H1 (cell line): ENCODE results near the gene MT1B. TPM values are rescaled to one million over a fixed set of nuclear protein-coding genes. Genes with fewer than 3 reads are reported as not detected.

Experiments
- CTCF ChIA-PET: fragments of 300-600 bp; sonication (Branson Sonifier 250); formaldehyde crosslinking; loops from one replicate; lab custom pipeline; 2021; ENCODE audit not compliant: partially characterized antibody; lab: Charles Lee
- POLR2A ChIA-PET: fragments of 300-600 bp; sonication (Branson Sonifier 250); formaldehyde crosslinking; loops from one replicate; lab custom pipeline; 2021; ENCODE audit warnings: inconsistent platforms; ENCODE audit not compliant: partially characterized antibody; lab: Charles Lee
- DNase-seq, 2 experiments: peaks; one replicate each; pipeline versions ENCODE4 v3.0.0 to v3.0.0-alpha.2; 2010 to 2022; ENCODE audit warnings: low spot score in 2 of 2, low read depth in 1 of 2, mixed read lengths in 1 of 2
- FAIRE-seq: peaks from 2 replicates; lab custom pipeline; 2011; peaks lifted over from hg19 to GRCh38; lab: Jason Lieb, UNC
- H2AFZ ChIP-seq: 2 replicates; pipeline ENCODE4 v1.8.1; 2012; ENCODE audit warnings: low read length, inconsistent platforms
- H2AK5ac ChIP-seq: 2 replicates; pipeline ENCODE4 v1.6.1; 2013; ENCODE audit warnings: low read depth, low read length
- H2BK120ac ChIP-seq: replicated peaks from 2 replicates; pipeline ENCODE3; 2013; ENCODE audit warnings: low read depth, low read length, inconsistent platforms
- H2BK12ac ChIP-seq: 2 replicates; pipeline ENCODE4 v1.6.1; 2013; ENCODE audit warnings: low read depth, low read length
- H2BK15ac ChIP-seq: 2 replicates; pipeline ENCODE4 v1.6.1; 2013; ENCODE audit warnings: low read length
- H2BK20ac ChIP-seq: 2 replicates; pipeline ENCODE4 v1.6.1; 2013; ENCODE audit warnings: low read length
- H2BK5ac ChIP-seq: 2 replicates; pipeline ENCODE4 v1.6.1; 2013; ENCODE audit warnings: low read depth, low read length
- H3K14ac ChIP-seq: 2 replicates; pipeline ENCODE4 v1.6.1; 2013; ENCODE audit warnings: inconsistent platforms; ENCODE audit not compliant: insufficient read length
- H3K18ac ChIP-seq: 2 replicates; pipeline ENCODE4 v1.6.1; 2013; ENCODE audit warnings: low read length; ENCODE audit errors: extremely low read depth
- H3K23ac ChIP-seq: 2 replicates; pipeline ENCODE4 v1.6.1; 2013; ENCODE audit warnings: inconsistent platforms; ENCODE audit not compliant: insufficient read length
- H3K23me2 ChIP-seq: 2 replicates; pipeline ENCODE4 v1.6.1; 2013; ENCODE audit warnings: low read depth, low read length
- H3K27ac ChIP-seq: 2 replicates; pipeline ENCODE4 v1.6.1; 2011; ENCODE audit warnings: low read depth, low read length, inconsistent platforms
- H3K27me3 ChIP-seq, 4 experiments: replicated peaks in 1 of 4; 1 replicate in 1 of 4; 2 replicates in 3 of 4; pipeline versions ENCODE4 v1.6.1 to v1.8.1; 2011 to 2013; ENCODE audit warnings: low read length in 3 of 4, mild to moderate bottlenecking in 3 of 4, inconsistent platforms in 2 of 4, mixed read lengths in 2 of 4, moderate library complexity in 1 of 4; ENCODE audit not compliant: control insufficient read depth in 3 of 4, insufficient read depth in 3 of 4; ENCODE audit errors: extremely low read depth in 1 of 4
- H3K36me3 ChIP-seq, 4 experiments: 2 replicates each; pipeline versions ENCODE4 v1.6.1 to v1.8.1; 2011 to 2013; ENCODE audit warnings: mild to moderate bottlenecking in 4 of 4, low read length in 3 of 4, moderate library complexity in 2 of 4, control low read depth in 1 of 4, inconsistent platforms in 1 of 4; ENCODE audit not compliant: insufficient read depth in 4 of 4, control insufficient read depth in 2 of 4
- H3K4ac ChIP-seq: replicated peaks from 2 replicates; pipeline ENCODE3; 2013; ENCODE audit warnings: low read length, low read depth, mixed read lengths, inconsistent platforms; ENCODE audit not compliant: insufficient read length
- H3K4me1 ChIP-seq, 4 experiments: replicated peaks in 1 of 4; 1 replicate in 1 of 4; 2 replicates in 3 of 4; pipeline versions ENCODE4 v1.6.1 to v1.8.1; 2011 to 2013; ENCODE audit warnings: low read length in 3 of 4, inconsistent platforms in 2 of 4, mixed read lengths in 1 of 4; ENCODE audit not compliant: insufficient read depth in 4 of 4, control insufficient read depth in 3 of 4
- H3K4me2 ChIP-seq, 2 experiments: 2 replicates each; pipeline versions ENCODE4 v1.6.1 to v1.8.1; 2011 to 2013; ENCODE audit warnings: low read depth in 2 of 2, low read length in 2 of 2, control low read depth in 1 of 2, inconsistent platforms in 1 of 2, mild to moderate bottlenecking in 1 of 2; ENCODE audit not compliant: insufficient read depth in 1 of 2
- H3K4me3 ChIP-seq, 4 experiments: fragments of 200-600, 300-600 bp in 1 of 4; sonication (generic), shearing (Covaris generic), sonication (Bioruptor Twin) in 1 of 4; 2 replicates each; pipeline versions ENCODE4 v1.5.1 to v1.8.1; 2011 to 2016; ENCODE audit warnings: low read length in 4 of 4, low read depth in 3 of 4, control low read depth in 2 of 4, inconsistent platforms in 2 of 4, mild to moderate bottlenecking in 2 of 4, mixed read lengths in 1 of 4, moderate library complexity in 1 of 4; ENCODE audit not compliant: insufficient read depth in 2 of 4; ENCODE audit errors: extremely low read depth in 1 of 4
- H3K56ac ChIP-seq: replicated peaks from 2 replicates; pipeline ENCODE3; 2013; ENCODE audit warnings: low read depth, mild to moderate bottlenecking, mixed read lengths, low read length, inconsistent platforms; ENCODE audit not compliant: insufficient read length
- H3K79me1 ChIP-seq: 2 replicates; pipeline ENCODE4 v1.6.1; 2013; ENCODE audit warnings: low read depth, low read length, control low read depth
- H3K79me2 ChIP-seq, 2 experiments: 2 replicates each; pipeline versions ENCODE4 v1.6.1 to v1.8.1; 2012 to 2013; ENCODE audit warnings: low read length in 2 of 2, mild to moderate bottlenecking in 2 of 2, inconsistent platforms in 1 of 2; ENCODE audit not compliant: insufficient read depth in 2 of 2, control insufficient read depth in 1 of 2
- H3K9ac ChIP-seq, 4 experiments: replicated peaks in 1 of 4; 1 replicate in 1 of 4; 2 replicates in 3 of 4; pipeline versions ENCODE4 v1.6.1 to v1.8.1; 2011 to 2013; ENCODE audit warnings: low read depth in 3 of 4, low read length in 3 of 4, control low read depth in 2 of 4, mild to moderate bottlenecking in 2 of 4, moderate library complexity in 2 of 4, inconsistent platforms in 1 of 4; ENCODE audit errors: extremely low read depth in 1 of 4
- H3K9me3 ChIP-seq, 2 experiments: 2 replicates each; pipeline versions ENCODE4 v1.6.1 to v1.8.1; 2012 to 2013; ENCODE audit warnings: mild to moderate bottlenecking in 2 of 2, moderate library complexity in 2 of 2, control low read depth in 1 of 2, inconsistent platforms in 1 of 2, low read depth in 1 of 2, low read length in 1 of 2, mixed read lengths in 1 of 2; ENCODE audit not compliant: insufficient read depth in 2 of 2
- H4K20me1 ChIP-seq, 2 experiments: replicated peaks in 1 of 2; 2 replicates each; pipeline versions ENCODE3 to v1.8.1; 2011 to 2013; ENCODE audit warnings: inconsistent platforms in 2 of 2, low read length in 2 of 2, mild to moderate bottlenecking in 1 of 2; ENCODE audit not compliant: insufficient read depth in 2 of 2, control insufficient read depth in 1 of 2
- H4K5ac ChIP-seq: 2 replicates; pipeline ENCODE4 v1.6.1; 2013; ENCODE audit warnings: low read length, low read depth, mixed read lengths, inconsistent platforms; ENCODE audit not compliant: insufficient read length
- H4K8ac ChIP-seq: 2 replicates; pipeline ENCODE4 v1.8.0; 2013; ENCODE audit warnings: mild to moderate bottlenecking, moderate library complexity, low read length, inconsistent platforms; ENCODE audit not compliant: insufficient read depth; ENCODE audit errors: extremely low read depth
- H4K91ac ChIP-seq: replicated peaks from 2 replicates; pipeline ENCODE3; 2013; ENCODE audit warnings: low read length, mixed read lengths, inconsistent platforms; ENCODE audit not compliant: insufficient read length
- BACH1 ChIP-seq: IDR thresholded peaks from 2 replicates; pipeline ENCODE4 v1.6.1; 2012; ENCODE audit warnings: low read length, improper control_type of control experiment
- CBX5 ChIP-seq: fragments of 300-800, 300-1000 bp; sonication (generic); IDR thresholded peaks from 2 replicates; pipeline ENCODE4 v1.7.1; 2016; ENCODE audit warnings: antibody characterized with exemption, low read length, low read depth
- CBX8 ChIP-seq: fragments of 300-800, 300-1000 bp; sonication (generic); IDR thresholded peaks from 2 replicates; pipeline ENCODE4 v1.7.1; 2016; ENCODE audit warnings: low read depth, low read length, borderline replicate concordance
- CHD1 ChIP-seq: IDR thresholded peaks from 2 replicates; pipeline ENCODE4 v1.6.1; 2012; ENCODE audit warnings: low read depth, low read length, improper control_type of control experiment
- CHD2 ChIP-seq: IDR thresholded peaks from 2 replicates; pipeline ENCODE4 v1.6.1; 2012; ENCODE audit warnings: low read length, improper control_type of control experiment
- FOSL1 ChIP-seq: IDR thresholded peaks from 2 replicates; pipeline ENCODE4 v1.6.1; 2011; ENCODE audit warnings: mild to moderate bottlenecking, low read depth, low read length, moderate library complexity; ENCODE audit not compliant: insufficient read depth
- KDM5A ChIP-seq: fragments of 200-600 bp; IDR thresholded peaks from 2 replicates; pipeline ENCODE4 v1.7.1; 2012; ENCODE audit warnings: mild to moderate bottlenecking, low read length, inconsistent platforms, mixed read lengths
- NRF1 ChIP-seq: IDR thresholded peaks from 2 replicates; pipeline ENCODE4 v1.6.1; 2011; ENCODE audit warnings: mild to moderate bottlenecking, low read depth, low read length, improper control_type of control experiment
- RNF2 ChIP-seq: fragments of 200-900, 300-1000 bp; sonication (generic); IDR thresholded peaks from 2 replicates; pipeline ENCODE4 v1.7.1; 2016; ENCODE audit warnings: borderline replicate concordance, low read depth, mild to moderate bottlenecking, antibody characterized with exemption, low read length; ENCODE audit not compliant: poor library complexity, severe bottlenecking; ENCODE audit errors: missing control alignments
- ZNF274 ChIP-seq: IDR thresholded peaks from 2 replicates; pipeline ENCODE4 v1.7.0; 2012; ENCODE audit warnings: low read length, borderline replicate concordance; ENCODE audit errors: extremely low read depth
- WGBS, 2 experiments: shearing (Covaris generic) in 1 of 2; methylation state at CpG; one replicate each; pipeline versions ENCODE4 v1.1.6 to v1.1.7; 2013 to 2015; ENCODE audit warnings: low lambda C conversion rate in 2 of 2, mixed read lengths in 2 of 2, inconsistent platforms in 1 of 2, low coverage in 1 of 2, missing lambda C conversion rate in 1 of 2; ENCODE audit not compliant: insufficient replicate concordance in 2 of 2, insufficient coverage in 1 of 2, insufficient read length in 1 of 2; ENCODE audit errors: extremely low coverage in 1 of 2, missing lambda C conversion rate in 1 of 2; 5-methylcytosine and 5-hydroxymethylcytosine counted together
- polyA plus RNA-seq, 7 experiments: library from polyadenylated mRNA; depleted of rRNA in 3 of 7; stranded (reverse) in 5 of 7; unstranded in 2 of 7; fragments of >200 nt in 5 of 7; fragments of 200-250 nt in 2 of 7; gene quantifications; 1 replicate in 5 of 7; 2 replicates in 1 of 7; 4 replicates in 1 of 7; pipeline versions ENCODE4 v1.2.1 to v1.2.3, GENCODE V29; 2011 to 2013; ENCODE audit warnings: missing spikeins in 2 of 7, mixed read lengths in 2 of 7
- total RNA-seq: library from RNA; stranded (reverse); fragmentation: NEBNext Ultra II Directional; extraction: Animal tissue kit (Norgen Biotek cat#: 25700); gene quantifications from 2 replicates; pipeline ENCODE4 v1.2.1, GENCODE V29; 2021
- TF ChIP-seq, protein P1 (sequence below), 3 experiments: IDR thresholded peaks; 1 replicate in 2 of 3; 2 replicates in 1 of 3; pipeline versions ENCODE4 v1.5.1 to v1.6.1; 2011; ENCODE audit warnings: low read length in 3 of 3, mild to moderate bottlenecking in 3 of 3, inconsistent platforms in 2 of 3, low read depth in 1 of 3, moderate library complexity in 1 of 3; ENCODE audit not compliant: insufficient read depth in 1 of 3; ENCODE audit errors: control extremely low read depth in 1 of 3

Gene MT1B
- total and polyA plus RNA-seq, 2 of the 8 experiments (the other 6 are each of a cell fraction or from before 2014, with no cell fraction given), result not detected

DNA sequence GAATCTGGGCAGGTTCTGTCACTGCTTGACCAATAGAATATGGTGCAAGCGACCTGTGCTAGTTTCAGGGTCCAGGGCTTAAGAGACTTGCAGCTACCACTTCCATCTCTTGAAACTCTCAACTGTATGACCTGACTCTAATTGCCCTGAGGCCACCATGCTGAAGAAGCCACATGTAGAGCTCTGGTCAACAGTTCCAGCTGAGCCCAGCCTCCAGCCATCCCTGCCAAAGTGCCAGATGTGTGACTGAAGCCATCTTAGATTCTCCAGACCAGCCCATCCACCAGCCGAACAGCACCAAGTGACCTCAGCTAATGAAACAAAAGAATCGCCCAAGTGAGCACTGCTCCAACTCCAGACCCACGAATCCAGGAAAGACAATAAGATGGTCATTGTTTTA is 46.7 kb upstream of the MT1B start:
- H3K23me2 ChIP-seq, result peaks cover 11% of the 10 kb centered on the region; the same call in 1 of the 2 replicates
- H2BK120ac ChIP-seq, result no peak overlapping the region
- H2BK20ac ChIP-seq, result no peak overlapping the region
- no peaks in the 10 kb centered on the region for H3K79me2 ChIP-seq
- ChIA-PET CTCF (interaction anchor here (0.8 to 9.2 kb wide), 12 partner anchors 12 to 97 kb away, joined by 3 to 85 read pairs (median 5); partner anchors contain the start of genes MT1E and MT3), POLR2A (interaction anchor here (1.2 to 1.6 kb wide), 2 partner anchors 21 to 58 kb away, joined by 3 to 7 read pairs; partner anchors contain the start of gene MT1E)
- H3K79me1 ChIP-seq, result no peaks in the 10 kb centered on the region
- H2BK5ac ChIP-seq, result no peak overlapping the region
- H3K18ac ChIP-seq, result no peak overlapping the region
- FAIRE-seq, result no peak
- H3K4me2 ChIP-seq, result no peak overlapping the region
- H2BK12ac ChIP-seq, result no peak overlapping the region
- no peak overlapping the region for H3K27ac ChIP-seq
- H4K5ac ChIP-seq, result no peak overlapping the region
- no peak for DNase-seq
- peaks cover 0 to 2% of the 10 kb centered on the region in 2 experiments for H4K20me1 ChIP-seq
- no peak overlapping the region for H4K8ac ChIP-seq
- no peak overlapping the region for H3K56ac ChIP-seq
- H3K4ac ChIP-seq, result no peak overlapping the region
- H3K23ac ChIP-seq, result no peak overlapping the region
- H2AFZ ChIP-seq, result no peak overlapping the region
- H3K4me1 ChIP-seq, result peaks cover 3 to 16% (median 8%) of the 10 kb centered on the region in 4 experiments
- H3K9ac ChIP-seq, result no peak overlapping the region
- peaks cover 13 to 39% (median 31%) of the 10 kb centered on the region in 4 experiments for H3K27me3 ChIP-seq
- no peaks in the 10 kb centered on the region for H3K9me3 ChIP-seq
- H4K91ac ChIP-seq, result no peak overlapping the region
- no peak overlapping the region for H3K4me3 ChIP-seq
- no peak overlapping the region for H2BK15ac ChIP-seq
- no peaks in the 10 kb centered on the region for H3K36me3 ChIP-seq
- 92% methylated on average over 4 of the region's 4 CpGs; no CpG with 5 or more reads in 1 of the 2 experiments for WGBS, 2 experiments
- no peak overlapping the region for H3K14ac ChIP-seq
- no peak overlapping the region for H2AK5ac ChIP-seq
- TF ChIP-seq, protein P1, sequence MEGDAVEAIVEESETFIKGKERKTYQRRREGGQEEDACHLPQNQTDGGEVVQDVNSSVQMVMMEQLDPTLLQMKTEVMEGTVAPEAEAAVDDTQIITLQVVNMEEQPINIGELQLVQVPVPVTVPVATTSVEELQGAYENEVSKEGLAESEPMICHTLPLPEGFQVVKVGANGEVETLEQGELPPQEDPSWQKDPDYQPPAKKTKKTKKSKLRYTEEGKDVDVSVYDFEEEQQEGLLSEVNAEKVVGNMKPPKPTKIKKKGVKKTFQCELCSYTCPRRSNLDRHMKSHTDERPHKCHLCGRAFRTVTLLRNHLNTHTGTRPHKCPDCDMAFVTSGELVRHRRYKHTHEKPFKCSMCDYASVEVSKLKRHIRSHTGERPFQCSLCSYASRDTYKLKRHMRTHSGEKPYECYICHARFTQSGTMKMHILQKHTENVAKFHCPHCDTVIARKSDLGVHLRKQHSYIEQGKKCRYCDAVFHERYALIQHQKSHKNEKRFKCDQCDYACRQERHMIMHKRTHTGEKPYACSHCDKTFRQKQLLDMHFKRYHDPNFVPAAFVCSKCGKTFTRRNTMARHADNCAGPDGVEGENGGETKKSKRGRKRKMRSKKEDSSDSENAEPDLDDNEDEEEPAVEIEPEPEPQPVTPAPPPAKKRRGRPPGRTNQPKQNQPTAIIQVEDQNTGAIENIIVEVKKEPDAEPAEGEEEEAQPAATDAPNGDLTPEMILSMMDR (IDR thresholded peaks at IDR 0.05; ENCODE audit: control extremely low read depth in 1 of 3, insufficient read depth in 1 of 3, low read depth in 1 of 3, low read length in 3 of 3), result no peak
- TF ChIP-seq CHD1, result no peak
- TF ChIP-seq ZNF274, result no peak
- no peak for TF ChIP-seq CBX5
- TF ChIP-seq FOSL1, result no peak
- no peak for TF ChIP-seq NRF1
- TF ChIP-seq RNF2, result no peak
- TF ChIP-seq BACH1, result no peak
- no peak for TF ChIP-seq CBX8
- no peak for TF ChIP-seq KDM5A
- no peak for TF ChIP-seq CHD2
